SK-N-SH treated with all-trans-retinoic acid at 6 μM for 48 hours (cell line): Measurements from ENCODE around the gene PLAAT3.

Experiments
- GLIS3 ChIP-seq: fragments of 250-450 bp; sonication (Bioruptor Pico); IDR thresholded peaks from 2 replicates; pipeline ENCODE4 v1.5.0; 2020; ENCODE audit warnings: mild to moderate bottlenecking, moderate library complexity
- OSR1 ChIP-seq: fragments of 250-450 bp; sonication (Bioruptor Pico); IDR thresholded peaks from 2 replicates; pipeline ENCODE4 v1.8.0; 2022; ENCODE audit warnings: moderate library complexity, mild to moderate bottlenecking, inconsistent platforms
- PATZ1 ChIP-seq: fragments of 250-450 bp; sonication (Bioruptor Pico); IDR thresholded peaks from 2 replicates; pipeline ENCODE4 v1.8.0; 2020; ENCODE audit warnings: mild to moderate bottlenecking, moderate library complexity, borderline replicate concordance

- TF ChIP-seq GLIS3 (no peak), PATZ1 (CRISPR knock-in tag) (no peak), OSR1 (CRISPR knock-in tag) (no peak)
Measured at GRCh38 chr11:63589000-63589399, 25.2 kb downstream of the PLAAT3 start.
